ENCODE results near the gene FOXN3. TPM values are rescaled to one million over a fixed set of nuclear protein-coding genes. Genes with fewer than 3 reads are reported as not detected.

FOXN3 gene
- polyA plus RNA-seq, 2 of the 4 experiments (the other 2 are of a cell fraction), result 6.0 to 6.4 TPM

DNA sequence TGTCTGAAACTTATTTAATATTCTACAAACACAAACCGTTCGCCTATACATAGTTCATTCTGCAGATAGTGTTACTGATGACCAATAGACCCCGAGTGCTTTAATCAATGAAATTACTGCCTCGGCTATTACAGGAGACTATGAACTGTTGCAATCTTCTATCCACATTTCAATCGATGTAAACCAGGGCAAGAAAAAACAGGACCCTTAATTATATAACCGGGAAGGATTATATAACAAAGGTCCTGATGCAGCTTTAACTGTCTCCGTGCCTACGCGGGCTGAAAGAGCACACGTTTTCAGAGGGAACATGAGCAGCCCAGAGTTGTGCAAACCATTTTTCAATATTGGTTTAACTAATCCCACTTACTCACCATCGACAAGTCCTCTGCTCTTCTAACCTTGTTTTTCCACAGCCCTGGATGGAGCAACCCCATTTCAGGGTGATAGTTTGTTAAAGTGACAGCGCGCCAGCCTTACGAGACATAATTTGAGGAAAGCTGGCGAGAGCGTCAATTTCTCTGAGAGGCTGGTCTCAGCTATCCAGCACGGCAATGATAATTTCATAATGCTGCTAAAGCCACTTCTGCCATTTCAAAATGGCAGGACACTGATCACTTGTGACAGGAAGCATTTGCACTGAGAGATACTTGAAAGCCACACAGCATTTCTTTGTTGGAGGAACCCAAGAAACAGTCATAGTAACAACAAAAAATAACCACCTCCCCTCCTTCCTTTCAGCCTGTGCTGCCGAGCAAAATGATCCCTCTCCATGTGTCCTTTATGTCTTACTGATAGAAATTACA lies 184.6 kb downstream of the FOXN3 start:
- 69% methylated on average over 18 of the region's 18 CpGs for WGBS (ENCODE audit: missing lambda C conversion rate)
- DNase-seq (ENCODE audit: low read depth in 1 of 2, low spot score in 1 of 2) (no peak), FAIRE-seq (no peak), ATAC-seq (no peak)
- CTCF ChIA-PET, result interaction anchor here (1.2 kb wide), 1 partner anchor 11 kb away, joined by 3 read pairs; no protein-coding TSS in a partner anchor
- Histone ChIP-seq H3K27ac (no peak overlapping the region), H3K4me3 (no peak overlapping the region), H3K4me2 (no peak overlapping the region), H3K9me3 (no peaks in the 10 kb centered on the region), H3K4me1 (no peaks in the 10 kb centered on the region)
- POLR2A ChIA-PET, result no interaction called here
- TF ChIP-seq HEYL (CRISPR knock-in tag; IDR thresholded peaks at IDR 0.05) (no peak), CHD4 (IDR thresholded peaks at IDR 0.05; ENCODE audit: borderline replicate concordance) (no peak), ZC3H11A (IDR thresholded peaks at IDR 0.05) (no peak), SMC3 (IDR thresholded peaks at IDR 0.05) (no peak), RNF2 (IDR thresholded peaks at IDR 0.05; ENCODE audit: borderline replicate concordance, low read depth) (no peak), CBX8 (IDR thresholded peaks at IDR 0.05) (no peak), FOSL2 (IDR thresholded peaks at IDR 0.05) (no peak), FOSL2 (CRISPR knock-in tag; IDR thresholded peaks at IDR 0.05) (no peak), HDAC2 (IDR thresholded peaks at IDR 0.05) (no peak), SREBF2 (IDR thresholded peaks at IDR 0.05) (no peak), RAD21 (conservative IDR thresholded peaks at IDR 0.05 in 1 of 2, IDR thresholded peaks at IDR 0.05 in 1 of 2) (no peak), KDM1A (IDR thresholded peaks at IDR 0.05; ENCODE audit: low read depth) (no peak), MYC (IDR thresholded peaks at IDR 0.05; ENCODE audit: borderline replicate concordance, low read length) (no peak), CEBPB (IDR thresholded peaks at IDR 0.05) (no peak)
- TF ChIP-seq, protein P1, sequence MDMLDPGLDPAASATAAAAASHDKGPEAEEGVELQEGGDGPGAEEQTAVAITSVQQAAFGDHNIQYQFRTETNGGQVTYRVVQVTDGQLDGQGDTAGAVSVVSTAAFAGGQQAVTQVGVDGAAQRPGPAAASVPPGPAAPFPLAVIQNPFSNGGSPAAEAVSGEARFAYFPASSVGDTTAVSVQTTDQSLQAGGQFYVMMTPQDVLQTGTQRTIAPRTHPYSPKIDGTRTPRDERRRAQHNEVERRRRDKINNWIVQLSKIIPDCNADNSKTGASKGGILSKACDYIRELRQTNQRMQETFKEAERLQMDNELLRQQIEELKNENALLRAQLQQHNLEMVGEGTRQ (IDR thresholded peaks at IDR 0.05), result no peak
- TF ChIP-seq, protein P2, sequence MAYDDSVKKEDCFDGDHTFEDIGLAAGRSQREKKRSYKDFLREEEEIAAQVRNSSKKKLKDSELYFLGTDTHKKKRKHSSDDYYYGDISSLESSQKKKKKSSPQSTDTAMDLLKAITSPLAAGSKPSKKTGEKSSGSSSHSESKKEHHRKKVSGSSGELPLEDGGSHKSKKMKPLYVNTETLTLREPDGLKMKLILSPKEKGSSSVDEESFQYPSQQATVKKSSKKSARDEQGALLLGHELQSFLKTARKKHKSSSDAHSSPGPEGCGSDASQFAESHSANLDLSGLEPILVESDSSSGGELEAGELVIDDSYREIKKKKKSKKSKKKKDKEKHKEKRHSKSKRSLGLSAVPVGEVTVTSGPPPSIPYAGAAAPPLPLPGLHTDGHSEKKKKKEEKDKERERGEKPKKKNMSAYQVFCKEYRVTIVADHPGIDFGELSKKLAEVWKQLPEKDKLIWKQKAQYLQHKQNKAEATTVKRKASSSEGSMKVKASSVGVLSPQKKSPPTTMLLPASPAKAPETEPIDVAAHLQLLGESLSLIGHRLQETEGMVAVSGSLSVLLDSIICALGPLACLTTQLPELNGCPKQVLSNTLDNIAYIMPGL (CRISPR knock-in tag; IDR thresholded peaks at IDR 0.05; ENCODE audit: borderline replicate concordance), result no peak

DNA sequence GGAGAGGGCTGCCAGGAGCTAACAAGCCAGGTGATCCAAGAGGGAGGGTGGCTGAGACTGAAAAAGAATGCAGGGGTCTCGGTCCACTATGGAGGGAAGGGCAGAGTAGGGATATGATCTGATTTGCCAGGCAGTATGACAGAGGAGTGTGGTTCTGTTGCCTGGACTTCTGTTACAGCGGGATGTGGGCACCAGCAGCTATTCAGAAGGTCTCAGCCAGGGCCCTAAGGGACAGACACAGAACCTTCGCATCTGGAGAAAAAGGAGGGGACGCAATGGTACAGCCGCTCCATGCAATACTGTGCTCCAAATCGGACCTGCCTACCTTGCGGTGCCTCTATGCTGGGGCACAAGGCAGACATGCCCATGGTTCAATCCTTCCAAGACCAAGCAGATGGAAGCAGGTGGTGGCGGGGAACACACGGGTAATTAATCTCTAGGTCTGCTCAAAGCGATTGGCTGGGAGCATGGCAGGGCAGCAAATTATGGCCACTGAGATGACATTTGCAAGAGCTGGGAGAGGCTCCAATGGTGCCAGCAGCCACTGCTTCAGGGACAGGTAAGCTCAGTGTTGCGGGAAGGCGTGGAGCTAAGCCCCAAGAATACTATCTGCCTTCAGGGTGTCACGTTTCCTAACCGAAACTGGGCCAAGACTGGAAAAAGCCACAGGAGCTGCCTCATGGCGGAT lies 185.5 kb downstream of the FOXN3 start:
- ChIA-PET POLR2A (no interaction called here), CTCF (no interaction called here)
- 79% methylated on average over 15 of the region's 15 CpGs for WGBS (ENCODE audit: missing lambda C conversion rate)
- TF ChIP-seq, protein P3, sequence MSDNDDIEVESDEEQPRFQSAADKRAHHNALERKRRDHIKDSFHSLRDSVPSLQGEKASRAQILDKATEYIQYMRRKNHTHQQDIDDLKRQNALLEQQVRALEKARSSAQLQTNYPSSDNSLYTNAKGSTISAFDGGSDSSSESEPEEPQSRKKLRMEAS (IDR thresholded peaks at IDR 0.05), result no peak
- TF ChIP-seq, protein P4, sequence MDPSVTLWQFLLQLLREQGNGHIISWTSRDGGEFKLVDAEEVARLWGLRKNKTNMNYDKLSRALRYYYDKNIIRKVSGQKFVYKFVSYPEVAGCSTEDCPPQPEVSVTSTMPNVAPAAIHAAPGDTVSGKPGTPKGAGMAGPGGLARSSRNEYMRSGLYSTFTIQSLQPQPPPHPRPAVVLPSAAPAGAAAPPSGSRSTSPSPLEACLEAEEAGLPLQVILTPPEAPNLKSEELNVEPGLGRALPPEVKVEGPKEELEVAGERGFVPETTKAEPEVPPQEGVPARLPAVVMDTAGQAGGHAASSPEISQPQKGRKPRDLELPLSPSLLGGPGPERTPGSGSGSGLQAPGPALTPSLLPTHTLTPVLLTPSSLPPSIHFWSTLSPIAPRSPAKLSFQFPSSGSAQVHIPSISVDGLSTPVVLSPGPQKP (IDR thresholded peaks at IDR 0.05; ENCODE audit: low read depth, low read length), result no peak
- TF ChIP-seq RAD21 (conservative IDR thresholded peaks at IDR 0.05 in 1 of 2, IDR thresholded peaks at IDR 0.05 in 1 of 2) (no peak), ZNF302 (CRISPR knock-in tag; IDR thresholded peaks at IDR 0.05) (no peak), GATA3 (IDR thresholded peaks at IDR 0.05; ENCODE audit: borderline replicate concordance) (no peak), EHF (CRISPR knock-in tag; IDR thresholded peaks at IDR 0.05) (no peak), EHMT2 (IDR thresholded peaks at IDR 0.05; ENCODE audit: low read depth) (no peak), POLR2A (IDR thresholded peaks at IDR 0.05; ENCODE audit: low read length) (no peak), FOSB (CRISPR knock-in tag; IDR thresholded peaks at IDR 0.05) (no peak)
- TF ChIP-seq, protein P5, sequence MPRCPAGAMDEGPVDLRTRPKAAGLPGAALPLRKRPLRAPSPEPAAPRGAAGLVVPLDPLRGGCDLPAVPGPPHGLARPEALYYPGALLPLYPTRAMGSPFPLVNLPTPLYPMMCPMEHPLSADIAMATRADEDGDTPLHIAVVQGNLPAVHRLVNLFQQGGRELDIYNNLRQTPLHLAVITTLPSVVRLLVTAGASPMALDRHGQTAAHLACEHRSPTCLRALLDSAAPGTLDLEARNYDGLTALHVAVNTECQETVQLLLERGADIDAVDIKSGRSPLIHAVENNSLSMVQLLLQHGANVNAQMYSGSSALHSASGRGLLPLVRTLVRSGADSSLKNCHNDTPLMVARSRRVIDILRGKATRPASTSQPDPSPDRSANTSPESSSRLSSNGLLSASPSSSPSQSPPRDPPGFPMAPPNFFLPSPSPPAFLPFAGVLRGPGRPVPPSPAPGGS (IDR thresholded peaks at IDR 0.05), result no peak
- Histone ChIP-seq H3K4me3 (no peak overlapping the region), H3K4me1 (no peaks in the 10 kb centered on the region), H3K4me2 (no peak overlapping the region), H3K9me3 (no peaks in the 10 kb centered on the region), H3K27ac (no peak overlapping the region)
- no peak for DNase-seq (ENCODE audit: low read depth in 1 of 2, low spot score in 1 of 2)
- no peak for ATAC-seq
- no peak for FAIRE-seq
